Measurements from ENCODE around the gene U2AF1L4. TPM values are rescaled to one million over a fixed set of nuclear protein-coding genes. Genes with fewer than 3 reads are reported as not detected.
A peak's percentile ranks its signal among the peaks of the same experiment; 100 is the strongest.

The U2AF1L4 gene
- total and polyA plus RNA-seq, 2 of the 4 experiments (the other 2 are of a cell fraction) = 6.1 to 15.0 TPM

DNA sequence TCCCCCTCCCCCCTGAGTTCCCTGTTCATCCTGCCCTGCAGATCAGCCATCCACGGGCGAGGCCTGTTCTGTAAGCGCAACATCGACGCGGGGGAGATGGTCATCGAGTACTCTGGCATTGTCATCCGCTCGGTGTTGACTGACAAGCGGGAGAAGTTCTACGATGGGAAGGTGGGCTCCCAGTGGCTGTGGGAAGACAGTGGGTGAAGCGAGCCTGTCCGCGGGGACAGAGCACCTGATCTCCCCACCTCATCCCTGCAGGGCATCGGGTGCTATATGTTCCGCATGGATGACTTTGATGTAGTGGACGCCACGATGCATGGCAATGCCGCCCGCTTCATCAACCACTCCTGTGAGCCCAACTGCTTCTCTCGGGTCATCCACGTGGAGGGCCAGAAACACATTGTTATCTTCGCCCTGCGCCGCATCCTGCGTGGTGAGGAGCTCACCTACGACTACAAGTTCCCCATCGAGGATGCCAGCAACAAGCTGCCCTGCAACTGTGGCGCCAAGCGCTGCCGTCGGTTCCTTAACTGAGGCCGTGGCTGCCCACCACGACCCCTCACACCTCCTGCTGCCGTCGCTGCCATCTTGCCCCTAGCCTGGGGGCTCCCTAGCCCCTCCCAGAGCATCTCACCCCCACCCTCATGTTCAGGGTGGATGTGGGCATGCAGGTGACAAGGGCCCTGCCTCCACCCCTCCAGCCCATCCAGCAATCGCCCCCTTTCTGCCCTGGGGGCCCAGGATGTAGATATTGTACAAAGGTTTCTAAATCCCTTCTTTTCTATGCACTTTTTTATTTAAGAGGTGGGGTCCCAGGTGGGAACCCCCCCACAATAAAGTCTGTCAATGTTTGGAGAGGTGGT is 7.0 kb downstream of the U2AF1L4 start:
- Histone ChIP-seq H3K56ac (ENCODE audit: extremely low read depth, insufficient read depth, low read length) (no peak overlapping the region), H3K18ac (ENCODE audit: low read depth, low read length) (no peak overlapping the region), H2AFZ (replicated peaks; ENCODE audit: low read length, poor library complexity) (no peak overlapping the region), H4K5ac (ENCODE audit: low read depth, low read length) (no peak overlapping the region), H2AK5ac (ENCODE audit: low read depth, low read length) (no peak overlapping the region), H2AK9ac (replicated peaks; ENCODE audit: low read depth, low read length, poor library complexity) (no peak overlapping the region), H2BK20ac (ENCODE audit: low read depth, low read length) (no peak overlapping the region), H3K36me3 (ENCODE audit: control insufficient read depth, insufficient read depth, low read length) (peaks cover 51% of the 10 kb centered on the region), H3K4ac (ENCODE audit: low read depth, low read length) (no peak overlapping the region), H3K14ac (replicated peaks; ENCODE audit: low read depth, low read length) (no peak overlapping the region), H3K4me3 (ENCODE audit: insufficient read depth, low read depth, low read length) (no peak overlapping the region), H2BK15ac (ENCODE audit: low read depth, low read length) (no peak overlapping the region), H3K9ac (ENCODE audit: low read depth, low read length) (no peak overlapping the region), H3K27me3 (ENCODE audit: control insufficient read depth, insufficient read depth, low read length) (no peaks in the 10 kb centered on the region), H3K4me2 (ENCODE audit: low read depth, low read length) (no peak overlapping the region), H4K91ac (ENCODE audit: insufficient read depth, low read depth, low read length) (no peak overlapping the region), H3K79me1 (ENCODE audit: low read depth in 1 of 2, low read length in 2 of 2) (peaks cover 0 to 20% of the 10 kb centered on the region in 2 experiments; a peak in 2 of 4 replicates), H3K9me1 (ENCODE audit: insufficient read depth, low read length) (no peaks in the 10 kb centered on the region), H2BK120ac (ENCODE audit: low read depth, low read length) (no peak overlapping the region), H4K20me1 (ENCODE audit: insufficient read depth, low read length) (no peaks in the 10 kb centered on the region; the same call in 1 of the 2 replicates), H2BK5ac (ENCODE audit: low read depth, low read length, poor library complexity, severe bottlenecking) (no peak overlapping the region), H3K27ac (ENCODE audit: insufficient read depth, low read length) (no peak overlapping the region), H3K9me3 (ENCODE audit: control insufficient read depth, insufficient read depth, low read length) (no peaks in the 10 kb centered on the region), H3K4me1 (ENCODE audit: control insufficient read depth, insufficient read depth, low read length) (0 out of 2 replicates have a peak, but pooled peaks cover 3% of the 10 kb centered on the region), H4K8ac (ENCODE audit: low read depth in 2 of 2, low read length in 2 of 2) (no peak overlapping the region), H3K23ac (ENCODE audit: low read depth, low read length) (no peak overlapping the region)
- in situ Hi-C loops (cut with MboI; ENCODE audit: low sequenced_read_pairs) (no loop called here), dilution Hi-C loops (cut with HindIII; ENCODE audit: low sequenced_read_pairs, unreplicated experiment) (no loop called here), intact Hi-C loops (cut with micrococcal nuclease) (no loop called here)
- no peak for TF ChIP-seq MAZ (IDR thresholded peaks at IDR 0.05; ENCODE audit: borderline replicate concordance, low read depth, low read length)
- TF ChIP-seq NFE2L2 (IDR thresholded peaks at IDR 0.05; ENCODE audit: low read depth, low read length) = no peak
- TF ChIP-seq CHD1 (IDR thresholded peaks at IDR 0.05; ENCODE audit: low read depth, low read length) = no peak
- TF ChIP-seq, protein P1, sequence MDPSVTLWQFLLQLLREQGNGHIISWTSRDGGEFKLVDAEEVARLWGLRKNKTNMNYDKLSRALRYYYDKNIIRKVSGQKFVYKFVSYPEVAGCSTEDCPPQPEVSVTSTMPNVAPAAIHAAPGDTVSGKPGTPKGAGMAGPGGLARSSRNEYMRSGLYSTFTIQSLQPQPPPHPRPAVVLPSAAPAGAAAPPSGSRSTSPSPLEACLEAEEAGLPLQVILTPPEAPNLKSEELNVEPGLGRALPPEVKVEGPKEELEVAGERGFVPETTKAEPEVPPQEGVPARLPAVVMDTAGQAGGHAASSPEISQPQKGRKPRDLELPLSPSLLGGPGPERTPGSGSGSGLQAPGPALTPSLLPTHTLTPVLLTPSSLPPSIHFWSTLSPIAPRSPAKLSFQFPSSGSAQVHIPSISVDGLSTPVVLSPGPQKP (IDR thresholded peaks at IDR 0.05; ENCODE audit: borderline replicate concordance, low read depth, low read length) = no peak
- no peak for TF ChIP-seq RFX5 (IDR thresholded peaks at IDR 0.05; ENCODE audit: low read depth, low read length)
- TF ChIP-seq, protein P2, sequence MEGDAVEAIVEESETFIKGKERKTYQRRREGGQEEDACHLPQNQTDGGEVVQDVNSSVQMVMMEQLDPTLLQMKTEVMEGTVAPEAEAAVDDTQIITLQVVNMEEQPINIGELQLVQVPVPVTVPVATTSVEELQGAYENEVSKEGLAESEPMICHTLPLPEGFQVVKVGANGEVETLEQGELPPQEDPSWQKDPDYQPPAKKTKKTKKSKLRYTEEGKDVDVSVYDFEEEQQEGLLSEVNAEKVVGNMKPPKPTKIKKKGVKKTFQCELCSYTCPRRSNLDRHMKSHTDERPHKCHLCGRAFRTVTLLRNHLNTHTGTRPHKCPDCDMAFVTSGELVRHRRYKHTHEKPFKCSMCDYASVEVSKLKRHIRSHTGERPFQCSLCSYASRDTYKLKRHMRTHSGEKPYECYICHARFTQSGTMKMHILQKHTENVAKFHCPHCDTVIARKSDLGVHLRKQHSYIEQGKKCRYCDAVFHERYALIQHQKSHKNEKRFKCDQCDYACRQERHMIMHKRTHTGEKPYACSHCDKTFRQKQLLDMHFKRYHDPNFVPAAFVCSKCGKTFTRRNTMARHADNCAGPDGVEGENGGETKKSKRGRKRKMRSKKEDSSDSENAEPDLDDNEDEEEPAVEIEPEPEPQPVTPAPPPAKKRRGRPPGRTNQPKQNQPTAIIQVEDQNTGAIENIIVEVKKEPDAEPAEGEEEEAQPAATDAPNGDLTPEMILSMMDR (conservative IDR thresholded peaks at IDR 0.05; ENCODE audit: low read depth, low read length) = no peak
- no peak for TF ChIP-seq MAFK (IDR thresholded peaks at IDR 0.05; ENCODE audit: low read depth, low read length)
- TF ChIP-seq, protein P3, sequence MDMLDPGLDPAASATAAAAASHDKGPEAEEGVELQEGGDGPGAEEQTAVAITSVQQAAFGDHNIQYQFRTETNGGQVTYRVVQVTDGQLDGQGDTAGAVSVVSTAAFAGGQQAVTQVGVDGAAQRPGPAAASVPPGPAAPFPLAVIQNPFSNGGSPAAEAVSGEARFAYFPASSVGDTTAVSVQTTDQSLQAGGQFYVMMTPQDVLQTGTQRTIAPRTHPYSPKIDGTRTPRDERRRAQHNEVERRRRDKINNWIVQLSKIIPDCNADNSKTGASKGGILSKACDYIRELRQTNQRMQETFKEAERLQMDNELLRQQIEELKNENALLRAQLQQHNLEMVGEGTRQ (IDR thresholded peaks at IDR 0.05; ENCODE audit: low read depth, low read length) = no peak
- no peak for DNase-seq
- WGBS, 2 experiments (ENCODE audit: extremely low coverage in 2 of 2, insufficient read length in 1 of 2) = 95% methylated on average over 23 of the region's 37 CpGs; no CpG with 5 or more reads in 1 of the 2 experiments
- POLR2A ChIA-PET (ENCODE audit: unreplicated experiment) = interaction anchor here (0.6 kb wide), 1 partner anchor 16 kb away, joined by 3 read pairs; no protein-coding TSS in a partner anchor
- ATAC-seq (ENCODE audit: low read depth) = no peak
- TSS peak; percentile 93 for BruUV-seq (replicated peaks)
- CTCF ChIA-PET = no interaction called here
